HUES6 (cell line): ENCODE results near the gene CABP2.

Source experiments
- H3K27ac ChIP-seq: 2 replicates; pipeline ENCODE4 v1.7.0; 2013; ENCODE audit warnings: low read depth, mild to moderate bottlenecking, low read length, inconsistent platforms
- H3K27me3 ChIP-seq: 2 replicates; pipeline ENCODE4 v1.6.1; 2013; ENCODE audit warnings: low read length; ENCODE audit not compliant: control insufficient read depth, insufficient read depth
- H3K36me3 ChIP-seq: 2 replicates; pipeline ENCODE4 v1.6.1; 2013; ENCODE audit warnings: low read length; ENCODE audit not compliant: control insufficient read depth, insufficient read depth
- H3K4me1 ChIP-seq: 2 replicates; pipeline ENCODE4 v1.6.1; 2013; ENCODE audit warnings: low read length; ENCODE audit not compliant: control insufficient read depth, insufficient read depth
- H3K4me3 ChIP-seq: 2 replicates; pipeline ENCODE4 v1.5.1; 2013; ENCODE audit warnings: low read depth, low read length
- H3K9ac ChIP-seq: one replicate; pipeline ENCODE4 v1.6.1; 2013; ENCODE audit warnings: mild to moderate bottlenecking, low read length
- H3K9me3 ChIP-seq: 2 replicates; pipeline ENCODE4 v1.6.1; 2013; ENCODE audit warnings: low read depth, low read length; ENCODE audit not compliant: control insufficient read depth, insufficient read depth

The CABP2 gene

GRCh38 chr11:67507864-67508485 lies 15.3 kb downstream of the CABP2 start, which contains the start of gene CDK2AP2:
Gene CDK2AP2, minus strand, starts transcription at chr11:67508162. Its CDS starts 80 bp downstream, at chr11:67508082.
- peak within 1 kb of the TSS; percentile 89 for H3K4me3 ChIP-seq
- no peaks in the 10 kb centered on the region for H3K9me3 ChIP-seq
- peak within 1 kb of the TSS; percentile 75; the same call in 1 of the 2 replicates for H3K27ac ChIP-seq
- 0 out of 2 replicates have a peak, but pooled peaks cover 2% of the 10 kb centered on the region for H3K36me3 ChIP-seq
- peak within 1 kb of the TSS; percentile 67 for H3K9ac ChIP-seq
- peaks cover 11% of the 10 kb centered on the region for H3K27me3 ChIP-seq
- H3K4me1 ChIP-seq = peaks cover 23% of the 10 kb centered on the region

GRCh38 chr11:67507242-67507863 lies 15.9 kb downstream of the CABP2 start:
- Histone ChIP-seq H3K36me3 (0 out of 2 replicates have a peak, but pooled peaks cover 2% of the 10 kb centered on the region), H3K4me1 (peaks cover 23% of the 10 kb centered on the region), H3K27me3 (peaks cover 11% of the 10 kb centered on the region), H3K9ac (peak overlapping the region; percentile 30), H3K9me3 (no peaks in the 10 kb centered on the region), H3K4me3 (peak overlapping the region; percentile 89), H3K27ac (no peak overlapping the region)

DNA sequence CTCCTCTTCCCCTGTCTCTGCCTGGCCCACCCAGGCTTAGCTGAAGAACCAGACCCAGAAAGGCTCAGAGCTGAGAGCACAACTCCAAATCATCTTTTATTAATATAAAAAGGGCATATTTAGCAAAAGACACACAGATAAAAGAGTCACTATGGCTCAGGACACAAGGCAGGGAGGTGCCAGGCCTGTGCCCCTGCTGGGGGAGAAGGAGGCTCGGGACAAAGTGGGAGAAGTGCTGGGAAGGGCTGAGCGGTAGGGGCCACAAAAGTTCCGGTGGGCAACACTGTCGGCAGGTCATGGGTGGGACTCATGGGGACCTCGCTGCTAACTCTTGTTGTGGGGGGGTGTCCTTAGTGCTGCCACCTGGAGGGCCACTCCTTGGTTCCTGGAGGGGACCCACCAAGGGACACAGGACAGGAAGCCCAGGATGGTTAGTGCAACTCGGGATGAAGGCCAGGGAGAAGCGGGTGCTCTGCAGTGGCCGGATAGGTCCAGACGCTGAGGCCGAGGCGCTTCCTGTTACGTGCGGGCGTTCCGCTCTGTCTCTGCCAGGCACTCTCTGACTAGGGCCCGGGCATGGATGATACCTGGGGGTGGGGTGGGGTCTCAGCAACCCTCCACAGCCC lies 16.7 kb downstream of the CABP2 start:
- Histone ChIP-seq H3K27me3 (peaks cover 11% of the 10 kb centered on the region), H3K9ac (no peak overlapping the region), H3K4me3 (no peak overlapping the region), H3K9me3 (no peaks in the 10 kb centered on the region), H3K27ac (no peak overlapping the region), H3K36me3 (peaks cover 5% of the 10 kb centered on the region), H3K4me1 (peaks cover 23% of the 10 kb centered on the region)

GRCh38 chr11:67505605-67506396 lies 17.4 kb downstream of the CABP2 start:
- peak overlapping the region; percentile 25 for H3K9ac ChIP-seq
- peaks cover 8% of the 10 kb centered on the region for H3K27me3 ChIP-seq
- peaks cover 23% of the 10 kb centered on the region for H3K4me1 ChIP-seq
- peaks cover 12% of the 10 kb centered on the region for H3K36me3 ChIP-seq
- peak overlapping the region; percentile 84 for H3K4me3 ChIP-seq
- no peaks in the 10 kb centered on the region for H3K9me3 ChIP-seq
- no peak overlapping the region; the same call in 1 of the 2 replicates for H3K27ac ChIP-seq

- Histone ChIP-seq H3K4me1 (peaks cover 23% of the 10 kb centered on the region), H3K4me3 (peak within 1 kb of the TSS; percentile 84), H3K9me3 (no peaks in the 10 kb centered on the region), H3K36me3 (peaks cover 15% of the 10 kb centered on the region), H3K9ac (peak within 1 kb of the TSS; percentile 43), H3K27me3 (peaks cover 8% of the 10 kb centered on the region), H3K27ac (no peak within 1 kb of the TSS; the same call in 1 of the 2 replicates)
These were observed 18.2 kb downstream of the CABP2 start, which contains the start of gene PITPNM1 for GRCh38 chr11:67504950-67505581. Gene PITPNM1, minus strand, starts transcription at chr11:67505363. Its CDS starts 1,183 bp downstream, at chr11:67504180.

DNA sequence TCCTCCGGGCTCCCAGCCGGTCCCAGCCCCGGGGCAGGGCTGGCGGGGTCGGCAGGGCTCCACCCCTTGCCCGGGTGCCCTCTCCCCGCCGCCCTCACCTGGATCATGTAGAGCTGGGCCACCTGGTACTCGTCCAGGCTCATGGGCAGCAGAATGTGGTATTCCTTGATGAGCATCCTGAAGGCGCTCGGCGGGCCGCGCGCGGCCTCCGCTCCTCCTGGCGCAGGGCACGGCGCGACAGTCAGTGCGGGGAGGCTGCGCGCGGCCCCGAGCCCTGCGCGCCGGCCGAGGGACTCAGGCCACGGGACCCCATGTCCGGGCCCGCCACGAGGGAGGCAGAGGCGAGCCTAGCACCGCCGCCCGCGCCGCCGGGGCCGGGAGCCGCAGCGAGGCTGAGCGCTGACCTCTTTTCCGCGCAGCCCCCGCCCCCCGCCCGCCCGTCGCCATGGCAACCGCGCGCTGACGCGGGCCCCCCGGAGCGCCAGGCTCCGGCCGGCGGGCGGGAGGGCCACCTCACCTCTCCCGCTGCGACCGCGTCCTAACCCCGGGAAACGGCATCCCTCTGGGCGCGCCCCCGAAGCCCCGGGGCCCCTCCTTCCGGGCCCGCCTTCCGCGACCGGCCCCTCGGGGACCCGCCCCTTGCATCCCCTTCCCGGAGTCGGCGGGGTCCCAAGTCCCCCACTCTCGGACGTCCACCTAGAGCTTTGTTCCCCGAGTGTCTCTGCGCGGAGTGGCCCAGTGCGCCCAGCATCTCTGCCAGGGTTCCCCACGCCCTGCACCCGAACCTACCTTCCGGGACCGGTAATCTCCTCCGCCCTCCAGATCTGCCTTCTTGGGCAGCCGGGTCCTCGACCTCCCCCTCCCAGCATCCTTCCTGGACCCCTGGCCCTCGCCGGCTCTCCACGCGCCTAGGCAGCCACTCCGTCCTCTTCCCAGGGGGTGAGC lies 19.0 kb downstream of the CABP2 start:
- Histone ChIP-seq H3K36me3 (peaks cover 18% of the 10 kb centered on the region), H3K9me3 (no peaks in the 10 kb centered on the region), H3K27ac (no peak overlapping the region; the same call in 1 of the 2 replicates), H3K27me3 (peaks cover 8% of the 10 kb centered on the region), H3K9ac (peak overlapping the region; percentile 43), H3K4me1 (peaks cover 23% of the 10 kb centered on the region), H3K4me3 (peak overlapping the region; percentile 84)

DNA sequence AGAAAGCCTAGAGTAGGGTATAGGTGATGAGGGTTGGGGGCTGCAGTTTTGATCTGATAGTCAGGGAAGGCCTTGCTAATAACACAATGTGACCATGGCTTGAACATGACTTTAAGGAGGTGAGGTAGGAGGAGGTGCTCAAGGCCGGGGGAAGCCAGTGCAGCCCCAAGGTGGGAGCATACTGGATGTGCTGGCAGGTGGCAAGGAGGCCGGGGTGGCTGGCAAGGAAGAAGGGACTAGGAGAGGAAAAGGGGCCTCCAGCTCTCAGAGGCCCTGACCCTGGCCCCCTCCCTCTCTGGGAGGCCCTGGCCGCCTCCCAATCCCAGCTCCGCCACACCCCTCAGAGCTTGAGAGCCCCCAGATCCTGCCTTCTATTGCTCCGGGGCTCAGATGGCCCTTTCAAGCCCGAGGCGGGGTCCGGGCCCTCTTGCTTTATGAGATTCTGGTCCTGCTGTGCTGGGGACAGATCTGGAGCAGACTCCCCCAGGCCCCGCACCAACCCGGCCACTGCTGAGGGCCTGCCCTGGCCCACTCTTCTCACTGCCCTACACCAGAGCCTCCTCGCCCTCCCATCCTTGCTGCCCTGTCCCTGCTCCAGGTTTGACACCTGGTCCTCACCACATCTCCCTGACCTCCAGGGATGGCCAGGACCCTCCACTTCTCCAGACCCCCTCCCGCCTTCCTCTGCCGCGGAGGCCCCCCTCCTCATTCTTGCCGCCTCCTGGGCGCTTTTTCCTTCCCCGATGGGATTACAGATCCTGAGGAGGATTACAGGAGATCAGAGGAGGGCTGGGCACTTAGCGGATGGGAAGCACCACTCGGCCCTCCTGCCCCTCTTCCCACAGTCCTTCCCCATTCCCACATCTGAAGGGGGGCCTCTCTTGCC lies 19.9 kb downstream of the CABP2 start:
- Histone ChIP-seq H3K4me3 (peak overlapping the region; percentile 84), H3K27me3 (peaks cover 8% of the 10 kb centered on the region), H3K4me1 (peaks cover 23% of the 10 kb centered on the region), H3K27ac (no peak overlapping the region), H3K36me3 (peaks cover 24% of the 10 kb centered on the region), H3K9ac (no peak overlapping the region), H3K9me3 (no peaks in the 10 kb centered on the region)

DNA sequence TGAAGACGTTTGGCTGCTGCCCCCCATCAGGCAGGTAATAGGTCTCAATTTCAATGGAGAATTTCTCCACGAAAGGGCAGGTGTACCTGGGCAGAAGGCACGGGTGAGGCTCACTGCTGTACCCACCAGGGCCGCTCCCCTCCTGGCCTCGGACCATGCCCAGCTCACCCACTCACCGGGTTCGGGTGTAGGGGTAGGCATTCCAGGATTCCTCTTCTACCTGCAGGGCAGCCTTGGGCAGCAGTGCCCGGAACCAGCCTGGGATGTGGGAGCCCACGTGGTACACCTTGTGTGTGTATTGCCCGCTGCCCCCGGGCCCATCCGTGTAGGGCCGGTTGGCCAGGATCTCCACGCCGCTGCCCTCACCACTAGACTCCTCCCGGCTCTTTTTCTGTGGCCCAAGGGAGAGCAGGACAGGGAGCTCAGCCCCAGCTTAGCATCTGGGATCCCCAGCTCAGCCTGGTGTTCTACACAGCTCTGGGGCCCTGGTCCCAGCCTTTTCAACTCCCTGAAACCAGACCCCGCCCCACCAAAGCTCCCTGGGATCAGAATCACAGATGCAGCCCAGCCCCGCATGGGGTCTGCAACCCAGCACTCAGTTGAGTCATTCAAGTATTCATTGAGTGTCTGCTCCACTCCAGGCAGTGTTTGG lies 20.8 kb downstream of the CABP2 start:
- Histone ChIP-seq H3K4me1 (peaks cover 23% of the 10 kb centered on the region), H3K4me3 (no peak overlapping the region), H3K9me3 (no peaks in the 10 kb centered on the region), H3K9ac (no peak overlapping the region), H3K27ac (no peak overlapping the region), H3K27me3 (peaks cover 8% of the 10 kb centered on the region), H3K36me3 (peaks cover 32% of the 10 kb centered on the region)

- H3K36me3 ChIP-seq = peaks cover 36% of the 10 kb centered on the region
- H3K27ac ChIP-seq = no peak overlapping the region
- no peak overlapping the region for H3K4me3 ChIP-seq
- peaks cover 8% of the 10 kb centered on the region for H3K27me3 ChIP-seq
- no peak overlapping the region for H3K9ac ChIP-seq
- H3K4me1 ChIP-seq = peaks cover 18% of the 10 kb centered on the region
- no peaks in the 10 kb centered on the region for H3K9me3 ChIP-seq
These were observed 21.4 kb downstream of the CABP2 start for GRCh38 chr11:67501854-67502253.
